NB4 (cell line): ENCODE results near the gene ASPRV1.

ENCODE experiments used
- POLR2A ChIP-seq: IDR thresholded peaks from 2 replicates; pipeline ENCODE4 v1.6.1; 2011; ENCODE audit warnings: mild to moderate bottlenecking; ENCODE audit not compliant: insufficient read length; ENCODE audit errors: extremely low read depth
- TF ChIP-seq, protein P1 (sequence below): IDR thresholded peaks from one replicate; pipeline ENCODE4 v1.5.1; 2012; ENCODE audit warnings: low read depth, low read length

- no peak for TF ChIP-seq POLR2A
- TF ChIP-seq, protein P1, sequence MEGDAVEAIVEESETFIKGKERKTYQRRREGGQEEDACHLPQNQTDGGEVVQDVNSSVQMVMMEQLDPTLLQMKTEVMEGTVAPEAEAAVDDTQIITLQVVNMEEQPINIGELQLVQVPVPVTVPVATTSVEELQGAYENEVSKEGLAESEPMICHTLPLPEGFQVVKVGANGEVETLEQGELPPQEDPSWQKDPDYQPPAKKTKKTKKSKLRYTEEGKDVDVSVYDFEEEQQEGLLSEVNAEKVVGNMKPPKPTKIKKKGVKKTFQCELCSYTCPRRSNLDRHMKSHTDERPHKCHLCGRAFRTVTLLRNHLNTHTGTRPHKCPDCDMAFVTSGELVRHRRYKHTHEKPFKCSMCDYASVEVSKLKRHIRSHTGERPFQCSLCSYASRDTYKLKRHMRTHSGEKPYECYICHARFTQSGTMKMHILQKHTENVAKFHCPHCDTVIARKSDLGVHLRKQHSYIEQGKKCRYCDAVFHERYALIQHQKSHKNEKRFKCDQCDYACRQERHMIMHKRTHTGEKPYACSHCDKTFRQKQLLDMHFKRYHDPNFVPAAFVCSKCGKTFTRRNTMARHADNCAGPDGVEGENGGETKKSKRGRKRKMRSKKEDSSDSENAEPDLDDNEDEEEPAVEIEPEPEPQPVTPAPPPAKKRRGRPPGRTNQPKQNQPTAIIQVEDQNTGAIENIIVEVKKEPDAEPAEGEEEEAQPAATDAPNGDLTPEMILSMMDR = no peak
Measured at GRCh38 chr2:69932596-69932922, 28.9 kb downstream of the ASPRV1 start.
